HL-60/S4 (cell line): ENCODE data around the gene PLIN5.

Experiments used
- in situ Hi-C: fragments of 300-500 bp; cut with MboI; formaldehyde crosslinking; loops from 2 replicates; pipeline ENCODE4 v1.14.3; 2022; ENCODE audit warnings: low sequenced_read_pairs

The PLIN5 gene, protein sequence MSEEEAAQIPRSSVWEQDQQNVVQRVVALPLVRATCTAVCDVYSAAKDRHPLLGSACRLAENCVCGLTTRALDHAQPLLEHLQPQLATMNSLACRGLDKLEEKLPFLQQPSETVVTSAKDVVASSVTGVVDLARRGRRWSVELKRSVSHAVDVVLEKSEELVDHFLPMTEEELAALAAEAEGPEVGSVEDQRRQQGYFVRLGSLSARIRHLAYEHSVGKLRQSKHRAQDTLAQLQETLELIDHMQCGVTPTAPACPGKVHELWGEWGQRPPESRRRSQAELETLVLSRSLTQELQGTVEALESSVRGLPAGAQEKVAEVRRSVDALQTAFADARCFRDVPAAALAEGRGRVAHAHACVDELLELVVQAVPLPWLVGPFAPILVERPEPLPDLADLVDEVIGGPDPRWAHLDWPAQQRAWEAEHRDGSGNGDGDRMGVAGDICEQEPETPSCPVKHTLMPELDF

DNA sequence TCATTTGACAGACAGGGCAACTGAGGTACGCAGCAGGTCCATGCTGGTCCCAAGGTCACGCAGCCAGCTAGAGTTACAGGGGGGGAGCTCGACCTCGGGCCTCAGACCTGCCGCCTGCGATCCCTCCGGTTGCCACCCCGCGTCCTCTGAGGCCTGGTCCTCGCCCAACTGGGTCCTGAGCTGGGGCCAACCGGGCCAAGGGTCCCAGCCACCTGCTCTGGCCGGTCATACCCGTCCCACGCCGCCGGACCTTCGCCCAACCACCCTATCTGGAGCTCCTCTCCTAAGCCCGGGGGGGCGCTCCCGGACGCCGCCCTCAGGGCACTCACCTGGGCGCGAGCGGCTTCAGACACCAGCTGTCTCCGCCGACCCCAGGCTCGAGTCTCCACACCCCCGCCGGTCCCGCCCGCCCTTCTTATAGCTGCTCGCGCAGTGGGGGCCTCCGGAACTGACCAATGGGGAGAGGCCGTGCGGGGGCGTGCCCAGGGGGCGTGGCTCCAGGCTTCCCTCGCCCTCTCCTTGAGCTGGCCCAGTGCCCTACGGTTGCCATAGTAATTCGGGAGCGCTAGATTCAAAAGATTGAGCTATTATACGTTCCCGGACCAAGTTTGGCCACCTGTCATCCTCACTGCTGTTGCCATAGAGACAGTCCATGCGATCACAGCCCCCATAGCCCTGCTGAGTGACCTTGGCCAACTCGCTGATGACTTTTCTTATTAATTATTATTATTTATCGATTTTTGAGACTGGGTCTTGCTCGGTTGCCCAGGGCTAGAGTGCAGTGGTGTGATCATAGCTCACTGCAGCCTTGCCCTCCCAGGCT, at the start of gene PLIN5:
PLIN5 (minus strand) TSS at position 389 of the 823 bp plus-strand sequence. CDS start 1,150 bp downstream, outside the sequence.
- in situ Hi-C loops, result no loop called here

DNA sequence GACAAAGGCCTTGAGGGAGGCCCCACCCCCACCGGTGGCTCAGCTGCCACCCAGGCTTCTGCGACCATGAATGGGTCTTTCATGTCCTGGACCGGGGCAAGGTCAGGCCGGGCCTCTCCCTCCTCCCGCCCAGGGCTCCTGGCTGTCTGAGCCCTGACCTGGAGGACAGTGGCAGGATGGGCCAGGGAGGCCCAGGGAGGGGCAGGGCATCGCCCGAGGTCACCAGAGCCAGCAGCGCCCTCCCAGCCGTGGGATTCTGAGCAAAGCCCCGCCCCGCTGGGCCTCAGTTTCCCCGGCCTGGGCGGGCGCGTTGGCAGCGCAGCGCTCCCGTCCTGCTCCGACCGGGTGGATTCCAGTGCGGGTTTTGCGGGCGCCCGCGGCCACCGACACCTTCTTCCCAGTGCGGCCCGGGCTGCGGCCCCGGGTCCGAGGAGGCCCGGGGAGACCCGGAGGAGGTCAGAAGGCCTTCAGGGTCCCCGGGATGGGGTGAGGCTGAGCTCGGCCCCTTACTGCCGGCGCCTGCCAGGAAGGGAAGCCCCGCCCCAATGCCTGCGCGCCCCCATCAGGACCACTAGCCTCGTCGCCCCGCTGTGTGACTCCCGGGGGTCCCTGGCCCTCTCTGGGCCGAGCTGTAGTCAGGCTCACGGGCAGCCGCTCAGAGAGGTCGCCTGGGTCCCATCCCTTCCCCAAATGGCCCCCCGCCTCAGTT, 49.1 kb upstream of the PLIN5 start:
- in situ Hi-C loops, result no loop called here

DNA sequence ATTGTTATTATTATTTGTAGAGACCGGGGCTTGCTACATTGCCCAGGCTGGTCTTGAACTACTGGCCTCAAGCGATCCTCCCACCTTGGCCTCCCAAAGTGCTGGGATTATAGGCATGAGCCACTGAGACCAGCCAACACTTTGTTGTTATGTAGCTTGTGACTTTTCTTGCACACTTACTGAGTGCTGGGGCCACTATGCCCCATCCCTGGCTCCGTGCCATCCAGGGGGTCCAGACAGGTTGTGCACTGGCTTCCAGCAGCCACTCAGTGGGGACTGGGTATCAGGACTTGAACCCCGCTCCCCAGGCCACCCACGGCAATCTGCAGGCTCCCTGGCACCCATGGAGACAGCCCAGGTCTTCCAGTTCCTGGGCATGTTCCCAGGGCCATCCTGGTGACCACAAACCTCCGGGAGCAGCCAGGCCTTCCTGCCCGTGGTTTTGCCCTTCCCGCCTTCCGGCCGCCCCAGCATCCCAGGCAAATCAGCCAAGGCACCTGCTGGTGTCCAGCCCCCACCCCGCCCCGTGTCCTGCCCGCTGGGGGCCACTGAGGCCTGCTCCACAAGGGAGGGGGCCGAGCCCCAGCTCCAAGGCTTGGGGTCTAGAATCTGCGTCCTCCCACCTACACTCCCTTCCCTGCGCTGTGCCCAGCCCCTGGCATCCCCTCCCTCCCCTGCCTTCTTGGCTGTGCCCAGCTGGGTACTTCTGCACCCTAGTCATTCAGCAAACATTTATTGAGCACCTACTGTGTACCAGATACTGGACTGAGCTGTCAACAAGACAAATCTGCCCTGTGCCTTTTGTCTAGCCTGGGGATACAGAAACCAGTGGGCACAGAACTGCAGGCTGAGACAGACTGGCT, 48.2 kb upstream of the PLIN5 start:
- in situ Hi-C loops, result no loop called here

GRCh38 chr19:4581666-4582553, 46.9 kb upstream of the PLIN5 start:
- in situ Hi-C loops, result no loop called here

DNA sequence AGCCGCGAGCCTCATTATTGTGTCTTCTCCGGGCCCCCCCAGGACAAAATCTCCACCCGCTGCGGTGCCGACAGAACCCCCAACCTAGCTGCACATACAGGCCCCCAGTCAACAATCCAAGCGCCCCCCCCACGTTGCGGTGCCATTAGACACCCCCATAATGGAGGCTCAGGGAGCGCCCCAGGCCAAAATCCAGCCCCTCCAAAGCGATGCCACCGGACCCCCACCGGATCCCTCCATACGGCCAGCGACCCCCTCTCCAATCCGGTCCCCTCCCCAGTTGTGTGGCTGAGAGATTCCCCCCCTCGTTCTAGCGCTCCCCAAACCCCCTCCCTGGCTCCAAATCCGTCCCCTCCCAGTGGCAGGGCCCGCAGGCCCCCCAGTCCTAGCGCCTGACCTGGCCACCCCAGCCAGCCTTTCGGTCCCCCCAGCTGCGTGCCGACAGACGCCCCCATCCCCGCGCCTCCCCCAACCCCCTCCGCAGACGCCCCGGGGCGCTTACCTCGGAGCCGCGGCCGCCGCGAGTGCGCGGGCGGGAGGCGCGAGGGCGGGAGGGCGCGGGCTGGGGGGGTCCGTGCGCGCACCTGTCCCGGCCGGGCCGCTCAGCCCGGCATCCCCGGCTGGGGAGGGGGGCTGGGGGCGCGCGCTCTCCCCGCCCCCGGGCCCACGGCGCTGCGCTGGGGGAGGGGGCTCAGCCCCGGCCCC, 46.1 kb upstream of the PLIN5 start:
- in situ Hi-C loops, result no loop called here

DNA sequence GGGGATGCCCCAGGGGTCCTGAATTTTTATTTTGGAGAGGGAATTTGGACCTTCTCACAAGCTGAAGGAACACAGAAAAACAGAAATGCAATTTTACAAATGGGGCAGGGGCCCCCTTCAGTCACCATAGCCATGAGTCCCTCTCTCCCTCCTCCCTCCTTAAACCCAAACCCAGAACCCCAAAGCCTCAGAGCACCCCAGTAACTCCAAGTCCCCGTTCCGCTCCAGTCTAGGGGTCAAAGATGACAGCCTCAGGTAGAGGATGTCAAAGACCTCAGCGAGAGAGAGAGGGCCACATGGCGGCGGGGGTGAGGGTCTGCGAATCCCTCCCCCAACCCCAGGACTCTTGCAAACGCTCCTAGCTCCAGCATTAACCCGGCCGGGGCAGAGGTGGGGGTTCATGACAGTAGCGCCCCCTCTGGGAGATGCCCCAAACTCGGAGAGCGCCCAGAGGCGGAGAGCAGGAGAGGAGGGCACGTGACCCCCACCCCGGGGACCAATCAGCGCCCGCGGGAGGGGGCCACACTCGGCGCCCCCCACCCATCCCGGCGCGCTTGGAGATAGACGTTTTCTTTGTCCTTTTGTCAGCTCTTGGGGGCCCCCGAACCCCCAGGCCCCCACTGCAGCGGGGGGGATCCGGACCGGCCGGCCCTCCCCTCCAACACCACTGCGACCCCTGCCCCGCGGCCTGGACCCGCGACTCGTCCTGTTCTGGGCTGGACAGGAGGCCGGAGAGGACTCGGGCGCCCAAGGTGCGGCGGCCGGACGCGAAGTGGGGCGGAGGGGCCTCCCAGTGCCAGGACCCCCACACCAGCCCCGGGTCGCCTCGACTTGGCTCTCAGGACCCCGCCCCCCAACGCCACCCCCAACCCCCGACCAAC, 45.2 kb upstream of the PLIN5 start:
- in situ Hi-C loops, result no loop called here

- in situ Hi-C loops, result loop anchor here (5.0 kb wide), 1 partner anchor 53 kb away; no protein-coding TSS in a partner anchor
Measured at GRCh38 chr19:4579389-4579788, 44.4 kb upstream of the PLIN5 start.

- in situ Hi-C loops, result loop anchor here (5.0 kb wide), 1 partner anchor 54 kb away; no protein-coding TSS in a partner anchor
Measured at GRCh38 chr19:4578552-4579248, 43.7 kb upstream of the PLIN5 start.

- in situ Hi-C loops, result loop anchor here (5.0 kb wide), 1 partner anchor 55 kb away; no protein-coding TSS in a partner anchor
Measured at GRCh38 chr19:4577020-4577782, 42.2 kb upstream of the PLIN5 start.

DNA sequence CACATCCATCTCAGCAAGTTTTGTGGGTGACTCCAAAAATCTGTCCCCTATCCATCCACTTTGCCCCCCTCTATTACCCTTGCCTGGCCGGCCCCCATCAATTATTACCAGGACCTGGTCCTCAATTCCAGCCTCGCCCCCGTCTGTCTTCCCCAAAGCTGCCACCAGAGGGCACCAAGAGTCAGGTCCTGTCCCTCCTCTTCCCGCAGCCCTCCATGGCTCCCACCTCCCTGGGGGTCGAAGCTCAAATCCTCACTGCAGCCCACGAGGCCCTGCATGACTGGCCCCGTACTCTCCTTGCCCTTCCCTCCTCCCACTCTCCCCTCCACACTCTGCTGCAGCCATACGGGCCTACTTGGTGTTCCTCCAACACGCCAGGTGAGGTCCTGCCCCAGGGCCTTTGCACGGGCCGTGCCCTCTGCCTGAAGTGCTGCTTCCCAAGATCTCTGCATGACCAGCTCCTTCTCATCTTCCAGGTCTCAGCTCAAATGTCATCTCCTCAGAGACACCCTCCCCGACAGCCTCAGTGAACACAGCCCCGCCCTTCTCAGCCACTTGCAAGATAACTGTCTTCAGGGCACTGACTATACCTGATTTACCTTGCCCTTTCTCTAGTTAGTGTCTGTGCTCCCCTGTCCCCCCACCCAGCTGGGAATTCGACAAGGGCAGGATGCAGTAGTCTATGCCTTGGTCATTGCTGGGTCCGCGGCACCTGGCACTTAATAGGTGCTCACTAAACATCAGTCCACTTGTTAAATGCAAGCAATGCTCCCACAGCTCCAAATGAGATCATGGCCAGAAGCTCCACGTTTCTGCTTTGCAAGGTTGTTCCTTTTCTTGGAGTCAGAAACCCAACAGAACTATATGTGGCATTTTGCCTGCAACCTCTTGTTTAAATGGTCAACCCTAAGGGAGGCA, 41.3 kb upstream of the PLIN5 start:
- in situ Hi-C loops, result loop anchor here (5.0 kb wide), 1 partner anchor 56 kb away; no protein-coding TSS in a partner anchor

- in situ Hi-C loops, result loop anchor here (5.0 kb wide), 1 partner anchor 57 kb away; no protein-coding TSS in a partner anchor
Measured at GRCh38 chr19:4575267-4576015, 40.4 kb upstream of the PLIN5 start.

DNA sequence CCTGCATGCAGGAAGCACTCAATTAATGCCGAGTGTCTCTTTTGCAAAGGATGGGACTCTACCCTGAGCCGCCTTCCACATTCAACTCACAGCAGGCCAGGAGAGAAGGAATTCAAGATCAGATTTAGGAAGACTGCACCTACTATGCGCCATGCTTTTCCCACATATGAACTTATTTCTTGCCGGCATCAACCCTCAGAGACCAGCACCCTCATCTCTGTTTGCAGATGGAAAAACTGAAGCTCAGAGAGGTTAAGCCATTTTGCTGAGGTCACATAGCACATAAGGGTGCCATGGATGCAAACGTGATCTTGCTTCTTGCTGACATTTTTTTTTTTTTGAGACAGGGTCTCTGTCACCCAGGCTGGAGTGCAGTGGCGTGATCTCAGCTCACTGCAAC, 38.7 kb upstream of the PLIN5 start:
- in situ Hi-C loops, result no loop called here

DNA sequence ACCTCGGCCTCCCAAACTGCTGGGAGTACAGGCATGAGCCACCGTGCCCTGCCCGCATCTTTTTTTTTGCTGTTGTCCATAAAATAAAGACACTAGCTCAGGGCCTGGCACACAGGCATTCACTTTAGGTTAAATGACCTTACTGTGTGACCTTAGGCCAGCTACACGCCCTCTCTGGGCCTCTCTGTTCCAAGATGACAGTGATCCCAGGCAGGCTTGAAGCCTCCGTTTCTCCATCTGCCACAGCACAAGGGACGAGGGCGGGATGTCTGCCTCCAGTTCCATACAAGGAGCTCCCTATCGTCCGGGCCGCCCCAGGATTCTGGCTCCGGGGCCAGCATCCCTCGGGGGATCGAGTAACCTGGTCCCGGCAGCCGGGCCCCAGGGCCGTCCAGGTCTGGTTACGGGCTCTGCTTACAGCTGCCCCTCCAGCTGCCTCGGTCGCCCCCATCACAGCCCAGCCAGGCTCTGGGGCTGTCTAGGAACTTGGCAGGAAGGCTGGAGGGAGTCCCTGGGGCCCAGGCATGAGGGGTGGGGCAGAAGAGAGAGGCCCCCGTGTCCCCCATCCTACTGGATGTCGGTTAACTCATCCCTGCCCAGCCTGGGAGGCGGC, 36.4 kb upstream of the PLIN5 start:
- in situ Hi-C loops, result no loop called here

- in situ Hi-C loops, result no loop called here
Measured at GRCh38 chr19:4570916-4571304, 35.9 kb upstream of the PLIN5 start.
